WTC11 (cell line): Measurements from ENCODE around the gene MYO16. TPM values are rescaled to one million over a fixed set of nuclear protein-coding genes. Genes with fewer than 3 reads are reported as not detected.

Source experiments
- ATAC-seq: fragments of 200-7000 bp; cut with Tn5 transposase; 2 replicates; pipeline ENCODE4 v1.10.0; 2021; ENCODE audit warnings: mild to moderate bottlenecking, moderate library complexity
- CTCF ChIA-PET: fragments of 300-600 bp; sonication (Branson Sonifier 250); formaldehyde crosslinking; loops from one replicate; lab custom pipeline; 2021; ENCODE audit warnings: antibody characterized with exemption; lab: Charles Lee
- POLR2A ChIA-PET: fragments of 350-600 bp; sonication (Branson Sonifier 250); formaldehyde crosslinking; loops from one replicate; lab custom pipeline; 2021; ENCODE audit warnings: antibody characterized with exemption; lab: Charles Lee
- DNase-seq: peaks from one replicate; pipeline ENCODE4 v3.0.0; 2021; ENCODE audit warnings: low spot score
- H3K27ac Mint-ChIP-seq: 2 replicates; pipeline ENCODE4 v1.8.0; 2021; ENCODE audit warnings: mixed read lengths
- H3K27me3 Mint-ChIP-seq: 2 replicates; pipeline ENCODE4 v1.8.0; 2021; ENCODE audit warnings: low read depth, mild to moderate bottlenecking, moderate library complexity, mixed read lengths
- H3K36me3 Mint-ChIP-seq: 2 replicates; pipeline ENCODE4 v1.8.0; 2021; ENCODE audit warnings: mixed read lengths
- H3K4me1 Mint-ChIP-seq: 2 replicates; pipeline ENCODE4 v1.8.0; 2022; ENCODE audit warnings: mixed read lengths
- H3K4me3 Mint-ChIP-seq: 2 replicates; pipeline ENCODE4 v1.8.0; 2021; ENCODE audit warnings: mild to moderate bottlenecking, moderate library complexity, mixed read lengths
- H3K9me3 Mint-ChIP-seq: 2 replicates; pipeline ENCODE4 v1.8.0; 2021; ENCODE audit warnings: mixed read lengths
- AFF4 ChIP-seq: sonication (generic); formaldehyde crosslinking; IDR thresholded peaks from 2 replicates; pipeline ENCODE4 v1.8.1; 2023; ENCODE audit warnings: mild to moderate bottlenecking, missing genetic modification reagents, borderline replicate concordance
- AR ChIP-seq: fragments of 250-450 bp; sonication (Bioruptor Pico); IDR thresholded peaks from 2 replicates; pipeline ENCODE4 v1.9.0; 2021; ENCODE audit warnings: mild to moderate bottlenecking
- CDX4 ChIP-seq: fragments of 250-450 bp; sonication (Bioruptor Pico); IDR thresholded peaks from 2 replicates; pipeline ENCODE4 v1.9.0; 2021; ENCODE audit warnings: moderate library complexity, mild to moderate bottlenecking, inconsistent platforms, borderline replicate concordance
- CREB1 ChIP-seq: sonication (generic); formaldehyde crosslinking; IDR thresholded peaks from 2 replicates; pipeline ENCODE4 v1.8.0; 2023; ENCODE audit warnings: mild to moderate bottlenecking, missing genetic modification reagents
- ERG ChIP-seq: fragments of 250-450 bp; sonication (Bioruptor Pico); IDR thresholded peaks from 2 replicates; pipeline ENCODE4 v1.8.0; 2021; ENCODE audit warnings: mild to moderate bottlenecking
- ESRRA ChIP-seq: sonication (generic); formaldehyde crosslinking; IDR thresholded peaks from 2 replicates; pipeline ENCODE4 v1.8.1; 2022; ENCODE audit warnings: mild to moderate bottlenecking, missing genetic modification reagents, borderline replicate concordance
- FOXJ3 ChIP-seq: sonication (generic); formaldehyde crosslinking; IDR thresholded peaks from 2 replicates; pipeline ENCODE4 v1.9.0; 2021; ENCODE audit warnings: missing genetic modification reagents, mild to moderate bottlenecking, borderline replicate concordance
- MAX ChIP-seq: sonication (generic); formaldehyde crosslinking; IDR thresholded peaks from 2 replicates; pipeline ENCODE4 v1.8.0; 2022; ENCODE audit warnings: mild to moderate bottlenecking, missing genetic modification reagents
- RELA ChIP-seq: sonication (generic); formaldehyde crosslinking; IDR thresholded peaks from 2 replicates; pipeline ENCODE4 v1.8.1; 2022; ENCODE audit warnings: missing genetic modification reagents, mild to moderate bottlenecking, borderline replicate concordance
- ZBTB21 ChIP-seq: sonication (generic); formaldehyde crosslinking; IDR thresholded peaks from 2 replicates; pipeline ENCODE4 v1.8.1; 2023; ENCODE audit warnings: mild to moderate bottlenecking, missing genetic modification reagents, borderline replicate concordance
- ZNF121 ChIP-seq: sonication (generic); formaldehyde crosslinking; IDR thresholded peaks from 2 replicates; pipeline ENCODE4 v1.8.0; 2023; ENCODE audit warnings: missing genetic modification reagents
- ZNF138 ChIP-seq: sonication (generic); formaldehyde crosslinking; conservative IDR thresholded peaks from 2 replicates; pipeline ENCODE4 v1.8.1; 2022; ENCODE audit warnings: mild to moderate bottlenecking, moderate library complexity, missing genetic modification reagents
- ZNF232 ChIP-seq: sonication (generic); formaldehyde crosslinking; IDR thresholded peaks from 2 replicates; pipeline ENCODE4 v1.8.0; 2022; ENCODE audit warnings: mild to moderate bottlenecking, missing genetic modification reagents
- ZNF281 ChIP-seq: sonication (generic); formaldehyde crosslinking; IDR thresholded peaks from 2 replicates; pipeline ENCODE4 v1.8.0; 2023; ENCODE audit warnings: mild to moderate bottlenecking, missing genetic modification reagents
- ZNF532 ChIP-seq: fragments of 250-450 bp; sonication (Bioruptor Pico); IDR thresholded peaks from 2 replicates; pipeline ENCODE4 v1.9.0; 2021; ENCODE audit warnings: mild to moderate bottlenecking, borderline replicate concordance
- ZSCAN18 ChIP-seq: fragments of 250-450 bp; sonication (Bioruptor Pico); IDR thresholded peaks from 2 replicates; pipeline ENCODE4 v2.1.2; 2022; ENCODE audit warnings: mild to moderate bottlenecking, moderate library complexity
- total RNA-seq: library from RNA; stranded (reverse); gene quantifications from 3 replicates; pipeline ENCODE4 v1.2.3, GENCODE V29; 2021

Gene MYO16
- total RNA-seq, 1 experiment from 2014 or later: 0.09 TPM

- CTCF ChIA-PET: interaction anchor here (0.6 kb wide), 1 partner anchor 613 kb away, joined by 4 read pairs; no protein-coding TSS in a partner anchor
- Mint-ChIP-seq H3K36me3 (no peaks in the 10 kb centered on the region), H3K4me1 (peaks cover 51% of the 10 kb centered on the region), H3K9me3 (no peaks in the 10 kb centered on the region), H3K27ac (peak overlapping the region; percentile 46; the same call in 1 of the 2 replicates), H3K27me3 (no peaks in the 10 kb centered on the region), H3K4me3 (no peak overlapping the region)
- no peak for ATAC-seq
- TF ChIP-seq FOXJ3 (CRISPR knock-in tag): no peak
- no peak for TF ChIP-seq ZNF232 (CRISPR knock-in tag)
- TF ChIP-seq CDX4 (CRISPR knock-in tag): no peak
- TF ChIP-seq ZNF532 (CRISPR knock-in tag): no peak
- TF ChIP-seq ZNF138 (CRISPR knock-in tag): no peak
- TF ChIP-seq AFF4 (CRISPR knock-in tag): no peak
- TF ChIP-seq RELA (CRISPR knock-in tag): no peak
- no peak for TF ChIP-seq MAX
- TF ChIP-seq ESRRA (CRISPR knock-in tag): no peak
- no peak for TF ChIP-seq ZNF121 (CRISPR knock-in tag)
- DNase-seq: no peak
- POLR2A ChIA-PET: no interaction called here
Observed at GRCh38 chr13:109154146-109154545, 524.7 kb downstream of the MYO16 start.

- H3K36me3 Mint-ChIP-seq: no peaks in the 10 kb centered on the region
- no peak overlapping the region for H3K4me3 Mint-ChIP-seq
- H3K9me3 Mint-ChIP-seq: no peaks in the 10 kb centered on the region
- peaks cover 54% of the 10 kb centered on the region for H3K4me1 Mint-ChIP-seq
- ChIA-PET CTCF (interaction anchor here (0.6 kb wide), 1 partner anchor 978 kb away, joined by 3 read pairs; no protein-coding TSS in a partner anchor), POLR2A (no interaction called here)
- DNase-seq (no peak), ATAC-seq (no peak)
- H3K27me3 Mint-ChIP-seq: no peaks in the 10 kb centered on the region
- peak overlapping the region; percentile 46; the same call in 1 of the 2 replicates for H3K27ac Mint-ChIP-seq
- TF ChIP-seq ZSCAN18 (CRISPR knock-in tag) (no peak), ERG (CRISPR knock-in tag) (no peak), AR (CRISPR knock-in tag) (no peak), CREB1 (CRISPR knock-in tag) (no peak), ZNF281 (no peak), MAX (no peak), ZBTB21 (CRISPR knock-in tag) (no peak)
Observed at GRCh38 chr13:109154546-109154945, 525.1 kb downstream of the MYO16 start.
